Upper lobe of right lung (tissue), 1 donor: ENCODE data around the gene NRROS. TPM values are rescaled to one million over a fixed set of nuclear protein-coding genes. Genes with fewer than 3 reads are reported as not detected.

Source experiments
- ATAC-seq: fragments of 200-7000 bp; cut with Tn5 transposase; one replicate; pipeline ENCODE4 v1.9.1; 2020; ENCODE audit warnings: mild to moderate bottlenecking, moderate library complexity
- DNase-seq: peaks from one replicate; pipeline ENCODE4 v3.0.0-alpha.2; 2020
- H3K27ac ChIP-seq: fragments of 200-600 bp; one replicate; pipeline ENCODE4 v1.8.0; 2022
- H3K27me3 ChIP-seq: fragments of 200-600 bp; one replicate; pipeline ENCODE4 v1.8.0; 2022; ENCODE audit warnings: mild to moderate bottlenecking
- H3K36me3 ChIP-seq: fragments of 200-600 bp; one replicate; pipeline ENCODE4 v1.8.0; 2022
- H3K4me1 ChIP-seq: fragments of 200-600 bp; one replicate; pipeline ENCODE4 v1.8.0; 2022
- H3K4me3 ChIP-seq: fragments of 200-600 bp; one replicate; pipeline ENCODE4 v1.8.0; 2022; ENCODE audit warnings: mild to moderate bottlenecking
- H3K9me3 ChIP-seq: fragments of 200-600 bp; one replicate; pipeline ENCODE4 v1.8.0; 2022
- intact Hi-C: fragments of 100-400 bp; cut with DNase I; formaldehyde crosslinking; loops from one replicate; pipeline ENCODE4 v1.11.0; 2022
- total RNA-seq: library from RNA; stranded (reverse); fragmentation: NEBNext Ultra II Directional; extraction: Animal tissue kit (Norgen Biotek cat#: 25700); gene quantifications from one replicate; pipeline ENCODE4 v1.2.1, GENCODE V29; 2021
- TF ChIP-seq, protein P1 (sequence below): fragments of 200-600 bp; IDR thresholded peaks from one replicate; pipeline ENCODE4 v1.8.0; 2022; ENCODE audit warnings: antibody characterized with exemption
- donor health status: DM: no; HTN: yes; CAD: no; lungs with severe emphysema.

NRROS gene
- total RNA-seq, 1 donor from 2014 or later, result 19.5 TPM

DNA sequence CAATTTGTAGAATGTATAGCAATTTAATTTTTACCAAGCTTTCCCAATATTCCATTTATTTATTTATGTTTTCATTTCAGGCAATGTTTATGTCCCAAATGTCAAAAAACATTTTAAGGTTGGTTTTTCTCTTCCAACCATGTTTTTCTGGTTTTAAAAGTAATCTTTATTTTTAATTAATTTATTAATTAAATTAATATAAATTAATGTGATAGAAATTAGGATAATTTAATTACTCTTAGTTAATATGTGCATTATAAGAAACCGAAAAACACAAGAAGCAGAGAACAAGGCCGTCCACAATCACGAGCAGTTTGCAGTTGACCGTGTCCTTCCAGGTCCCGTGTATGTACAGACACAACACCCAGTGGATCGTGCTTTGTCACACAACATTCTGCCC is 36.8 kb upstream of the NRROS start:
- Histone ChIP-seq H3K9me3 (no peaks in the 10 kb centered on the region), H3K27ac (no peak overlapping the region), H3K4me1 (no peaks in the 10 kb centered on the region), H3K36me3 (no peaks in the 10 kb centered on the region), H3K4me3 (no peak overlapping the region), H3K27me3 (no peaks in the 10 kb centered on the region)
- ATAC-seq (no peak), DNase-seq (no peak)
- intact Hi-C loops, result no loop called here
- TF ChIP-seq, protein P1, sequence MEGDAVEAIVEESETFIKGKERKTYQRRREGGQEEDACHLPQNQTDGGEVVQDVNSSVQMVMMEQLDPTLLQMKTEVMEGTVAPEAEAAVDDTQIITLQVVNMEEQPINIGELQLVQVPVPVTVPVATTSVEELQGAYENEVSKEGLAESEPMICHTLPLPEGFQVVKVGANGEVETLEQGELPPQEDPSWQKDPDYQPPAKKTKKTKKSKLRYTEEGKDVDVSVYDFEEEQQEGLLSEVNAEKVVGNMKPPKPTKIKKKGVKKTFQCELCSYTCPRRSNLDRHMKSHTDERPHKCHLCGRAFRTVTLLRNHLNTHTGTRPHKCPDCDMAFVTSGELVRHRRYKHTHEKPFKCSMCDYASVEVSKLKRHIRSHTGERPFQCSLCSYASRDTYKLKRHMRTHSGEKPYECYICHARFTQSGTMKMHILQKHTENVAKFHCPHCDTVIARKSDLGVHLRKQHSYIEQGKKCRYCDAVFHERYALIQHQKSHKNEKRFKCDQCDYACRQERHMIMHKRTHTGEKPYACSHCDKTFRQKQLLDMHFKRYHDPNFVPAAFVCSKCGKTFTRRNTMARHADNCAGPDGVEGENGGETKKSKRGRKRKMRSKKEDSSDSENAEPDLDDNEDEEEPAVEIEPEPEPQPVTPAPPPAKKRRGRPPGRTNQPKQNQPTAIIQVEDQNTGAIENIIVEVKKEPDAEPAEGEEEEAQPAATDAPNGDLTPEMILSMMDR, result no peak

DNA sequence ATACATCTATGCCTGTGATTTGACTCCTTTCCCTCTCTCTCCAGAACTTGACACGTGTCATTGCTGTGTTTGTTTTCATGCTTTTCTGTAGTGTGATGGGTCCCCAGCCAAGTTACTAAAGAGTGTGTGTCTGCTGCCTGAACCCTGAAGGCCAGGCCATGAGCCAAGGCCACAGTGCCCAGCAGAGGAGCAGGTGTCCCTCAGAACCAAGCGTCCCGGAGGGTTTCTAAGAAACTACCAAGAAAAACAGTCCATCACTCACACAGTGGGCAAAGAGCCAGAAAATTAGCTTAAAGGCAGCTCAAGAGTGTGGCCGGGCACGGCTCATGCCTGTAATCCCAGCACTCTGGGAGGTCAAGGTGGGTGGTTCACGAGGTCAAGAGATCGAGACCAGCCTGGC is 35.8 kb upstream of the NRROS start:
- Histone ChIP-seq H3K27ac (no peak overlapping the region), H3K4me3 (no peak overlapping the region), H3K36me3 (no peaks in the 10 kb centered on the region), H3K4me1 (no peaks in the 10 kb centered on the region), H3K9me3 (no peaks in the 10 kb centered on the region), H3K27me3 (no peaks in the 10 kb centered on the region)
- no peak for ATAC-seq
- DNase-seq, result no peak
- intact Hi-C loops, result no loop called here
- TF ChIP-seq, protein P1, result no peak

GRCh38 chr3:196604548-196604947 is 34.9 kb upstream of the NRROS start:
- intact Hi-C loops, result no loop called here
- H3K27ac ChIP-seq, result no peak overlapping the region
- ATAC-seq (no peak), DNase-seq (no peak)
- H3K36me3 ChIP-seq, result no peaks in the 10 kb centered on the region
- H3K9me3 ChIP-seq, result no peaks in the 10 kb centered on the region
- TF ChIP-seq, protein P1, result no peak
- H3K4me3 ChIP-seq, result no peak overlapping the region
- H3K4me1 ChIP-seq, result peaks cover 2% of the 10 kb centered on the region
- no peaks in the 10 kb centered on the region for H3K27me3 ChIP-seq

DNA sequence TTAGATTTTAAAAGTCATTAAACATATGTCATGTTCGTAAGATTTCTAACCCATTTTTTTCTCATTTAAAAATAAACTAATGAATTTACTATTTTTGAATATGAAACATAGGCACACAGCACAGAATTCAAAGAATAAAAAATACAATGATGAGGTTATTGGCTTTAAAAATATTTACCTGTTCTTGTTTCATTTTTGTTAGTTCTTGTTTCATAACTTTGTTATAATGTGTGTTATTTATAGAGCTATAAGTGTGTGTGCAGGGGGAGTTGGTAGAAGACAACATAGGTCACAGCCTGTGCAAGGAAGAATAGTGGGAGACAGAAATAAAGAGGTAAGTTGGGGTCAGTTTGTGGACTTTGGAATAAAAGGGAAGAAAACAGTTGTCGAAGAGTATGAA is 30.8 kb upstream of the NRROS start:
- Histone ChIP-seq H3K27me3 (no peaks in the 10 kb centered on the region), H3K9me3 (no peaks in the 10 kb centered on the region), H3K4me3 (no peak overlapping the region), H3K4me1 (peaks cover 13% of the 10 kb centered on the region), H3K27ac (no peak overlapping the region), H3K36me3 (no peaks in the 10 kb centered on the region)
- intact Hi-C loops, result no loop called here
- DNase-seq, result no peak
- TF ChIP-seq, protein P1, result no peak
- no peak for ATAC-seq

GRCh38 chr3:196609343-196609775 is 30.1 kb upstream of the NRROS start:
- Histone ChIP-seq H3K27ac (peak overlapping the region; percentile 51), H3K27me3 (no peaks in the 10 kb centered on the region), H3K4me3 (no peak overlapping the region), H3K4me1 (peaks cover 13% of the 10 kb centered on the region), H3K36me3 (no peaks in the 10 kb centered on the region), H3K9me3 (no peaks in the 10 kb centered on the region)
- ATAC-seq (peak; percentile 100), DNase-seq (peak; percentile 96)
- TF ChIP-seq, protein P1, result peak; percentile 91
- intact Hi-C loops, result no loop called here

DNA sequence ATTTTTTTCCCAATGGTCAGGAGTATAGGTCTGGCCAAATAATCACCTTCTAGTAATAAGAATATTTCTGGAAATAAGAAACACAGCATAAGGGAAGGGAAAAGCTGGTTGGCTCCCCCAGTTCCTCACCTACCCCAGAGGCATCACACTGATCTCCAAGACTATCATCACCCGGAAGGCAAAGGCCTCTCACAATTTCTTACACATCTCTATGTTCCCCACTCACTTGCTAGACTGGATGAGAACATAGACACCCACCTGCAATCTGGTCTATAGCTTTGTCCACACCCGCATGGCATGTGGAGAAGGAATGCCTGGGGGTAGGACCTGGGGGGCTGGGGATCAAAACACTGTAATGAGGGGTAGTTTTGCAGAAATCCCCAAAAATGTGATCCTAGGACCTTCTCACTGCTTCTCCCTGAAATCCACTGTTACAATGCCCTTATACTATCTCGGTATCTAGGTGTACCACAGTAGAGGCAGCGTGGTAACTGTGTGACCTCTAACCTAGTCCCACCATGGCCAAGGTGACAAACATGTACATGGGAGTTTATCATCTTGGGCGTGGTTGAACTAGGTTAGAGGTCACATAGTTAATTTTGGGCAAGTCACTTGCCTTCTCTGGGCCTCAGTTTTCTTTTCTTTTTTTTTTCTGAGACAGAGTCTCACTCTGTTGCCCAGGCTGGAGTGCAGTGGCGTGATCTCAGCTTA is 29.5 kb upstream of the NRROS start:
- Histone ChIP-seq H3K4me3 (no peak overlapping the region), H3K27me3 (no peaks in the 10 kb centered on the region), H3K36me3 (no peaks in the 10 kb centered on the region), H3K9me3 (no peaks in the 10 kb centered on the region), H3K27ac (peak overlapping the region; percentile 51), H3K4me1 (peaks cover 13% of the 10 kb centered on the region)
- ATAC-seq, result no peak
- intact Hi-C loops, result no loop called here
- TF ChIP-seq, protein P1, result no peak
- no peak for DNase-seq
